GM13977 (cell line): Measurements from ENCODE around the gene AGA.

Source experiments
- DNase-seq: peaks from one replicate; pipeline ENCODE4 v3.0.0; 2012; ENCODE audit warnings: low spot score
- in situ Hi-C: fragments of 300-500 bp; cut with MboI; formaldehyde crosslinking; loops from one replicate; pipeline ENCODE4 v1.12.0; 2022; ENCODE audit warnings: low sequenced_read_pairs, low pct_unique_long_range_greater_than_20kb, mixed read lengths, inconsistent platforms; ENCODE audit not compliant: unreplicated experiment
- TF ChIP-seq, protein P1 (sequence below): IDR thresholded peaks from 2 replicates; pipeline ENCODE4 v1.5.1; 2012; ENCODE audit warnings: mild to moderate bottlenecking, control low read depth; ENCODE audit not compliant: insufficient read depth; ENCODE audit errors: extremely low read depth, missing control alignments

Gene AGA

GRCh38 chr4:177473991-177474390, 31.8 kb upstream of the AGA start:
- TF ChIP-seq, protein P1, sequence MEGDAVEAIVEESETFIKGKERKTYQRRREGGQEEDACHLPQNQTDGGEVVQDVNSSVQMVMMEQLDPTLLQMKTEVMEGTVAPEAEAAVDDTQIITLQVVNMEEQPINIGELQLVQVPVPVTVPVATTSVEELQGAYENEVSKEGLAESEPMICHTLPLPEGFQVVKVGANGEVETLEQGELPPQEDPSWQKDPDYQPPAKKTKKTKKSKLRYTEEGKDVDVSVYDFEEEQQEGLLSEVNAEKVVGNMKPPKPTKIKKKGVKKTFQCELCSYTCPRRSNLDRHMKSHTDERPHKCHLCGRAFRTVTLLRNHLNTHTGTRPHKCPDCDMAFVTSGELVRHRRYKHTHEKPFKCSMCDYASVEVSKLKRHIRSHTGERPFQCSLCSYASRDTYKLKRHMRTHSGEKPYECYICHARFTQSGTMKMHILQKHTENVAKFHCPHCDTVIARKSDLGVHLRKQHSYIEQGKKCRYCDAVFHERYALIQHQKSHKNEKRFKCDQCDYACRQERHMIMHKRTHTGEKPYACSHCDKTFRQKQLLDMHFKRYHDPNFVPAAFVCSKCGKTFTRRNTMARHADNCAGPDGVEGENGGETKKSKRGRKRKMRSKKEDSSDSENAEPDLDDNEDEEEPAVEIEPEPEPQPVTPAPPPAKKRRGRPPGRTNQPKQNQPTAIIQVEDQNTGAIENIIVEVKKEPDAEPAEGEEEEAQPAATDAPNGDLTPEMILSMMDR, result no peak
- DNase-seq, result no peak
- in situ Hi-C loops, result no loop called here

- TF ChIP-seq, protein P1, result no peak
- in situ Hi-C loops, result no loop called here
- no peak for DNase-seq
Measured at GRCh38 chr4:177464026-177464425, 21.8 kb upstream of the AGA start.

DNA sequence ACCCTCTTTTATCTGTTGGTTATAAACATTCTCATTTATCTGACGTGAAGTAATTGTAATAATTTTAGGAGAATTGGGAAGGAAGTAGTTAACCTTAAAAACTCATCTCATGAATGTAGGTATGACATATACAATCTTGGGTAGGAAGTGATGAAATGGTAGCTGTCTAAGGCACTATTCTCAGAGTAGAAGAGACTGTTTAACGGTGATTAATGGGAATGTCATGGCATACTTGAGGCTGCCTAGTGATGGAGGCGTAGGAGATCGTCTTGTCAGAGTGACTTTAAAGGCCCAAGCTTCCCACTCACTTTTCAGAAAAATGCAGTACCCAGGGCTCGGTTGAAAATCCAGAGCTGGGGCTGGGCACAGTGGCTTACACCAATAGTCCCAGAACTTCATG, 19.4 kb upstream of the AGA start:
- in situ Hi-C loops, result no loop called here
- TF ChIP-seq, protein P1, result no peak
- no peak for DNase-seq

- no peak for DNase-seq
- TF ChIP-seq, protein P1, result no peak
- in situ Hi-C loops, result no loop called here
Measured at GRCh38 chr4:177460460-177460859, 18.2 kb upstream of the AGA start.

- in situ Hi-C loops, result no loop called here
- TF ChIP-seq, protein P1, result no peak
- no peak for DNase-seq
Measured at GRCh38 chr4:177455561-177455970, 13.3 kb upstream of the AGA start.

DNA sequence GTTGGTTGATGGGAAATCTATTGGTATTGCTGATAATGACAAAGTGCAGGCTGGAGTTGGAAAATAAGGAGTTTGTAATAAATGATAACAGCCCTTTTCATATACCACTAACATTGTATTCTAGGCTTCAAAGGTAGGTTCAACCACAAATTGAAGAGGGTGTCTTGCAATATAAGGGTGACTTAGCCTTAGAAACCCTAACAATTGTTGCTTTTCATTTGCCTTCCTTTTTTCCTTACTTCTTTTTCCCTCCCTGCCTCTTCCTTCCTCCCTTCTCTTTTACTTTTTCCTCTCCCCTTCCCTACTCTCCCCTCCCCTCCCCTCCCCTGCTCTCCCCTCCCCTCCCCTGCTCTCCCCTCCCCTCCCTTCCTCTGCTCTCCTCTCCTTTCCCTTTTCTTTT, 10.9 kb upstream of the AGA start:
- in situ Hi-C loops, result no loop called here
- no peak for DNase-seq

GRCh38 chr4:177451108-177451500, 8.9 kb upstream of the AGA start:
- in situ Hi-C loops, result no loop called here
- DNase-seq, result no peak
- TF ChIP-seq, protein P1, result no peak

More for the DNA sequence above, 10.9 kb upstream of the AGA start:
- TF ChIP-seq, protein P1, result no peak
